ENCODE measurements around the gene LMAN1L.

LMAN1L gene

DNA sequence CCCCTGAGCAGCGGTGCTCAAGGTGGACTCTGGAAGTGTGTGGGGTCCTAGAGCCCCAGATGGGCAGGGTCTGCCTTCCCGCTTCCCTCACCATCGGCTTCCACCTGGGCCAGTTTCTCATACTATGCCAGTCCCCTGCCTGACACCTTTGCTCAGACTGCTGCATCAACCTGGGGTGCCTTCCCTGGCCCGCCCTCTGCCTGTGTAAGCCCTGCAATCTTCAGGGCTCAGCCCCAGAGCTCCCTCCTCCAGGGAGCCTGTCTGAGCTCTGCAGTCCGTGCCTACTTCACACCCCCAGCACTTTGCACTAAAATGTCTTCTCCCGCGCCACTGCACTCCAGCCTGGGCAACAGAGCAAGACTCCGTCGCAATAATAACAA is 17.7 kb upstream of the LMAN1L start:
- TF ChIP-seq, protein P1, sequence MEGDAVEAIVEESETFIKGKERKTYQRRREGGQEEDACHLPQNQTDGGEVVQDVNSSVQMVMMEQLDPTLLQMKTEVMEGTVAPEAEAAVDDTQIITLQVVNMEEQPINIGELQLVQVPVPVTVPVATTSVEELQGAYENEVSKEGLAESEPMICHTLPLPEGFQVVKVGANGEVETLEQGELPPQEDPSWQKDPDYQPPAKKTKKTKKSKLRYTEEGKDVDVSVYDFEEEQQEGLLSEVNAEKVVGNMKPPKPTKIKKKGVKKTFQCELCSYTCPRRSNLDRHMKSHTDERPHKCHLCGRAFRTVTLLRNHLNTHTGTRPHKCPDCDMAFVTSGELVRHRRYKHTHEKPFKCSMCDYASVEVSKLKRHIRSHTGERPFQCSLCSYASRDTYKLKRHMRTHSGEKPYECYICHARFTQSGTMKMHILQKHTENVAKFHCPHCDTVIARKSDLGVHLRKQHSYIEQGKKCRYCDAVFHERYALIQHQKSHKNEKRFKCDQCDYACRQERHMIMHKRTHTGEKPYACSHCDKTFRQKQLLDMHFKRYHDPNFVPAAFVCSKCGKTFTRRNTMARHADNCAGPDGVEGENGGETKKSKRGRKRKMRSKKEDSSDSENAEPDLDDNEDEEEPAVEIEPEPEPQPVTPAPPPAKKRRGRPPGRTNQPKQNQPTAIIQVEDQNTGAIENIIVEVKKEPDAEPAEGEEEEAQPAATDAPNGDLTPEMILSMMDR (IDR thresholded peaks at IDR 0.05; ENCODE audit: insufficient read depth, low read depth, low read length, missing control alignments) = no peak
- no peak overlapping the region for H3K4me3 ChIP-seq (ENCODE audit: low read length)
- no peak for DNase-seq (ENCODE audit: low read depth)

DNA sequence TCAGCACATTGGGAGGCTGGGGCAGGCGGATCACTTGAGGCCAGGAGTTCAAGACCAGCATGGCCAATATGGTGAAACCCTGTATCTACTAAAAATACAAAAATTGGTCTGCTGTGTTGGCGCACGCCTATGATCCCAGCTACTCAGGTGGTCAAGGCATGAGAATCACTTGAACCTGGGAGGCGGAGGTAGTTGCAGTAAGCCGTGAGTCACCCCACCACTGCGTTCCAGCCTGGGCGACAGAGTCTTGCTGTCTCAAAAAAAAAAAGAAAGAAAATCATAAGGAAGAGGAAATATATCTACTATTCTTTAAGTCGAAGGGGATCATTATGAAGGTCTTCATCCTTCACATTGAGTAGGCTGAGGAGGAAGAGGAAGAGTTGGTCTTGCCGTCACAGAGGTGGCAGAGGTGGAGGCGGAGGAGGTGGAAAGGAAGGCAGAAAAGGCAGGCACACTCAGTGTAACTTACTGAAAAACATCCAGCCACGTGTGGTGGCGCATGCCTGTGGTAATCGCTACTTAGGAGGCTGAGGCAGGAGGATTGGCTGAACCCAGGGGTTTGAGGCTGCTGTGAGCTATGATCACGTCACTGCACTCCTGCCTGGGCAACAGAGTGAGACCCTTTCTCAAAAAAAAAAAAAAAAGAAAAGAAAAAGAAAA is 16.5 kb upstream of the LMAN1L start:
- TF ChIP-seq, protein P1 (IDR thresholded peaks at IDR 0.05; ENCODE audit: insufficient read depth, low read depth, low read length, missing control alignments) = no peak
- peak; percentile 83 for DNase-seq (ENCODE audit: low read depth)
- H3K4me3 ChIP-seq (ENCODE audit: low read length) = no peak overlapping the region

DNA sequence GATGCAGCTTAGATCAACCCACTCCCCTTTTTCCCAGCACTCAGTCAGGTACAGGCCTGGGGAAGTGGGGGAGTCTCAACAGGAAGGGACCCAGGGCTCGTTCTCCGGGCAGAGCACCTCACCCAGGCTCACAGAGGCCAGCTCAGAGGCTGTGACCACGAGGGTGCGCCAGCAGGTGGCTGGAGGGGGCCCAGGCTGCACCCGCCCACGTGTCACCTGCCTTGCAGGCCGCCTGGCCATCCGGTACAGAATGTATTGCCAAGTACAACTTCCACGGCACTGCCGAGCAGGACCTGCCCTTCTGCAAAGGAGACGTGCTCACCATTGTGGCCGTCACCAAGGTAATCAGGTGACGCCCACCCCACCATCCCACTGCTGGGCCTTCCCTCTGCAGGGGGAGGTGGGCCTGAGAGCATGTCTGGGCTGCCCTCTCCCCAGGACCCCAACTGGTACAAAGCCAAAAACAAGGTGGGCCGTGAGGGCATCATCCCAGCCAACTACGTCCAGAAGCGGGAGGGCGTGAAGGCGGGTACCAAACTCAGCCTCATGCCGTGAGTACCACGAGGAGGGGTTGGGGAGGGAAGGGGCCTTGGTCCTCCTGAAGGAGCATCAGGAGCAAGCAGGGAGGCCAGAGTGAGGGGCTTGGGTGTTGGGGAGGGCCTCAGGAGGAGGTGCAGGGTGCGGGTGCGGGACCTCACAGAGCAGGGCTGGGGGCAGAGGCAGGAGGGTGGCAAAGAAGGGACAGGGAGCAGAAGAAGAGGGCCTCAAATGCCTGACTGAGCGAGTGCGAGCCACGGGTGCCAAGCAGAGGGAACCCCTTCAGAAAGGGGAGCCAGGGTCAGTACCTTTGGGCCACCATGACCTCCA is 14.0 kb upstream of the LMAN1L start:
- TF ChIP-seq, protein P1 (IDR thresholded peaks at IDR 0.05; ENCODE audit: insufficient read depth, low read depth, low read length, missing control alignments) = no peak
- DNase-seq (ENCODE audit: low read depth) = no peak

DNA sequence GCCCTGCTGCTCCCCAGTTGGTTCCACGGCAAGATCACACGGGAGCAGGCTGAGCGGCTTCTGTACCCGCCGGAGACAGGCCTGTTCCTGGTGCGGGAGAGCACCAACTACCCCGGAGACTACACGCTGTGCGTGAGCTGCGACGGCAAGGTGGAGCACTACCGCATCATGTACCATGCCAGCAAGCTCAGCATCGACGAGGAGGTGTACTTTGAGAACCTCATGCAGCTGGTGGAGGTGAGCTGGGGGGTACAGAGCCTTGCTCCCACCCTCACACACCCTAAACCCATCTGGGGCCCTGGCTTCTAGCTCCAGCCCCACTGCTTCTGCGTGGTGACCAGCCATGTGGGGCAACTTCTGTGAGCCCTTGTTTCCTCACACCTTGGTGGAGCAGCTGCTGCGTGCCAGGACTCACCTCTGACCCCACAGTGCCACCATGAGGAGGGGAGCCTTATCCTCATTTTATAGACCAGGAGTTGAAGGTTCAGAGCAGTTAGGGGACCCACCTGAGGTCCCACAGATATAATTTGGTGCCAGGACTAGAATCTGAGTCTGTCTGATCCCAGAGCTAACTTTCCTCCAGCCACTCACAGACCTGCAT is 13.3 kb upstream of the LMAN1L start:
- H3K4me3 ChIP-seq (ENCODE audit: low read length) = no peak overlapping the region
- TF ChIP-seq, protein P1 (IDR thresholded peaks at IDR 0.05; ENCODE audit: insufficient read depth, low read depth, low read length, missing control alignments) = no peak
- DNase-seq (ENCODE audit: low read depth) = no peak

More for the DNA sequence above, 14.0 kb upstream of the LMAN1L start:
- H3K4me3 ChIP-seq (ENCODE audit: low read length) = no peak overlapping the region

DNA sequence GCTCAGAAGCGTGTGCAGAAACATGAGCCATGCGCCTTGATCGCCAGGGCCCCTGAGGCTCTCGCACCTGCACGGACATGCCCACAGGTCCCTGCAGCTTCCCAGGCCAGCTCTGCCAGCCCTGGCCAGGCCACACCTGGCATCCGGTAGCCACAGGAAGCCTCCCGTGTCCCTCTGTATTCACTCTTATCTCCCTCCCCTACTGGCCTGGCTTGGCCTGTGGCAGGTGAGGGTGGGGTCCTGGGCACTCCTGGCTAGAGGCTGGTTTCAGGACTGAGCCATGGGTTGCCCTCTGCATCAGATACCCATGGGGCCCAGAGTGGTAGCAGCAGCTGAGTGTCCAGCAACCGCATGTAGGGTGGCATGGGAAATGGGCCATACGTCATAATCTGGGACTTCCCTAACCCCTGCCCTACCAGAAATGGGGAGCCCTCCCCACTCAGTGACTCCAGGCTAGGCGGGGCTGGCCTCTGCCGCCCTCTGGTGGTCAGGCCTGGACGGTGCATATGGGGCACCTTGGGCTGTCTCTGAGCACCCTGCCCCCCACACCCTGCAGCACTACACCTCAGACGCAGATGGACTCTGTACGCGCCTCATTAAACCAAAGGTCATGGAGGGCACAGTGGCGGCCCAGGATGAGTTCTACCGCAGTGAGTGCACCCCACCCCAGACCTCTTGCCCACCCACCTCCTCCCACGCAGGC is 12.6 kb upstream of the LMAN1L start:
- H3K4me3 ChIP-seq (ENCODE audit: low read length) = no peak overlapping the region
- peak; percentile 98 for DNase-seq (ENCODE audit: low read depth)
- TF ChIP-seq, protein P1 (IDR thresholded peaks at IDR 0.05; ENCODE audit: insufficient read depth, low read depth, low read length, missing control alignments) = peak; percentile 98

DNA sequence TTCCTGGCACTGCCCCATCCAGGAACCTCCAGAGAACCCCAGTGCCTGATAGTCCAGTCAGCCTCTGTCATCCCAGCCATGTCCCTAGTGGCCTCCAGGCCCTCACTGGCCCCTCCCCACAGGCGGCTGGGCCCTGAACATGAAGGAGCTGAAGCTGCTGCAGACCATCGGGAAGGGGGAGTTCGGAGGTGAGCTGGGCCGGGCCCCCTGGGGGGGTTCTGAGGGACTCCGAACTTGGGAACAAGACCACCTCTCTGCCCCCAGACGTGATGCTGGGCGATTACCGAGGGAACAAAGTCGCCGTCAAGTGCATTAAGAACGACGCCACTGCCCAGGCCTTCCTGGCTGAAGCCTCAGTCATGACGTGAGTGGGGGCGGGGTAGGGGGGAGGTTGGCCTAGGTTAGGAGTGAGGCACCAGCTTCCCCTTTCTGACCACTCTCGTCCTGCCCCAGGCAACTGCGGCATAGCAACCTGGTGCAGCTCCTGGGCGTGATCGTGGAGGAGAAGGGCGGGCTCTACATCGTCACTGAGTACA is 12.0 kb upstream of the LMAN1L start:
- DNase-seq (ENCODE audit: low read depth) = no peak
- TF ChIP-seq, protein P1 (IDR thresholded peaks at IDR 0.05; ENCODE audit: insufficient read depth, low read depth, low read length, missing control alignments) = no peak
- no peak overlapping the region for H3K4me3 ChIP-seq (ENCODE audit: low read length)
